HG02798 (cell line): ENCODE data around the gene TFDP3.

Experiments used
- ATAC-seq: cut with Tn5 transposase; IDR thresholded peaks from one replicate; pipeline ENCODE4 v1.9.1; 2021; ENCODE audit warnings: mild to moderate bottlenecking; ENCODE audit not compliant: unreplicated experiment, poor library complexity

The TFDP3 gene

GRCh38 chrX:133218329-133218728 is at the start of gene TFDP3:
Gene TFDP3 (minus strand): TSS chrX:133218354. CDS start chrX:133218259, 95 bp downstream.
- ATAC-seq, result no peak

- no peak for ATAC-seq
Observed at GRCh38 chrX:133267621-133268020, 49.5 kb upstream of the TFDP3 start.

GRCh38 chrX:133265331-133265730 is 47.2 kb upstream of the TFDP3 start:
- no peak for ATAC-seq

- ATAC-seq, result no peak
Observed at GRCh38 chrX:133258481-133258880, 40.3 kb upstream of the TFDP3 start.

DNA sequence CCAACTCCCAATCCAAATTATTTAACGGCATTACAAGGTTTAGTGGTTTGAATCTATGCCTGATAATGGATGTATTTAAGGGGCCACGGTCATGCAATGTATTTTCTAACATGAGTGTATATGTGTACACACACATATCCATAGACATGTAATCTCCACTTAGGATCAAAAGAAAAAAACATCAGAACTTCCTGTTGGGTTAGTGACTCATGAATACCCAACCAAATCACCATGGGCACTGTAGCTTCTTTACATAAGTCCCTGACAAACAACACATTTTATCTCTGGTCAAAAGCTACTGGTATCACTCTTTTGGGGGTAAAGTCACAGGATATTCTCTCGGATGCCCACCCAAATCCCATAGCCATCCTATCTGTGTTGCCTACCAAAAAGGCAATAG is 36.5 kb upstream of the TFDP3 start:
- ATAC-seq, result no peak

DNA sequence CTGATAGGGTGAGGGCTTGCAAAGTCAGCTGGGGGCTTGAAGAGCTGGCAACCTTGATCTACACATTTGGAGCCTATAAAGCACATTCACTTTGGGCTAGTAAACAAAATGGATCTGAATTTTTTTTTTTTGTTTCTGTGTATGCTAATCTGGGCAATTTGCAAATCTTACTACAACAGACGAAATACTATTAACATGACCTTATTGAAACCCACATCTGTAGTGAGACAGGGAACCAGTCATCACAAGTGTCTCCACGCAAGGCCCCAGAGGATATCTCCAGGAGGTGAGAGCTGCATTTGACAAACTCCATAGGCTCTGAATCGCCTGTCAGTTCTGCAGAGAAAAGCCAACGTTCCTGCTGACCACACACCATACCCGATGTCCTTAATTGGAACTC is 33.0 kb upstream of the TFDP3 start:
- ATAC-seq, result no peak

DNA sequence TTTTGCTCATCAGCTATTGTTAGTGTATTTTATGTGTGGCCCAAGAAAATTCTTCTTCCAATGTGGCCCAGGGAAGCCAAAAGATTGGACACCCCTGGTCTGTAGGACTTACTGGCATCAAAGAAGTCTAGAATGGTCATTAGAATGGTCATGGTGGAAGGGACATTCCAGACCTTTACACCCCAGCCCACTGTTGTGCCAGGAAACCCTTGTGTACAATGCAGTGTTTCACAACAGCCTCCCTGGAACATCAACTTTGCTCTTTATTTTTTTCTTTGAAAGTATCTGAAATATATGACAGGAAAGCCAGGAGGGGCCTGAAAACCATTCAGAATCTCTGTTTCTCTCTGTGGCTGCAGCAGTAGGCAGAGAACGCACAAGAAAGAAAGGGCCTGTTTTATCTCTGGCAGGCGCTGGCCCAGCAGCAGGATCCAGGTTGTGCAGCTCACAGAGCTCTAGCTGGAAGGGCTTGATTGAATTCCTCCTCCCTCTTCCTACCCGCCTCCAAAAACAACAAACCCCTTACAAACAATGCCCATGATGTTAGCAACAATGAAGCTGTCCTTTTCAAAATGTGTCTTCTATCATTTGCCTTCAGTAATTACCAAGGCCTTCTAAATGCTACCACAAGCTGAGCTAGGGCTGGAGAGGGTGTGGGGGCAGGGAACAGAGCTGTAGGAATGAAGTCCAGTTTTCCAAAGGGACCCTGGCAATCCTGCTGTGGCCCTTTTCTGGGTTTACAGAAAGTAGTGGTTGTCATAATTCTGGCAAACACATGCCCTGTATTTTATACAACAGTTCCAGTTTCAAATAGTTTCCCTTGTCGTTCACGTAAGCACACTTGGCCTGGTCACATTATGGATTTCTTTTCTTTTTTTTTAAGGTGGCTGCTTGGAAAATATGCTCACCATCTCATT is 32.3 kb upstream of the TFDP3 start:
- ATAC-seq, result no peak

- ATAC-seq, result no peak
Observed at GRCh38 chrX:133249266-133250058, 31.3 kb upstream of the TFDP3 start.

GRCh38 chrX:133248177-133248576 is 30.0 kb upstream of the TFDP3 start:
- ATAC-seq, result no peak

GRCh38 chrX:133246921-133247320 is 28.8 kb upstream of the TFDP3 start:
- no peak for ATAC-seq

DNA sequence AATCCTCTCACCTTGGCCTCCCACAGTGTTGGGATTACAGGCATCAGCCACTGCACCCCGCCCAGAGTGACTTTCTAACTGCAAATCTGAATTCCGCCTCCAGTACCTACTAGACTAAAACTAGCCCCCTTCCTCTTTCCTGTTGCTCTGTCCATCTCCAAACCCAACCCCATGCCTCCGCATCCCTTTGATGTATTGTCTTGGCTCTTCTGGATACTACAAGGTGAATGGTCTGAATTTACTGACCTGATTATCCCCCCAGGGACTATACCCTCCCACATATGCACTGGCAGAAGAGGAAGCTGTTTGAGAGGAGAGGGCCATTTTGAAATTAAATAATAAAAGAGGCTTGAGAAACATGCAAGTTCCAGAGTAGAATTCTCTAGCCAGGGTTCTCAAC is 17.7 kb upstream of the TFDP3 start:
- no peak for ATAC-seq

- ATAC-seq, result no peak
Observed at GRCh38 chrX:133232331-133232730, 14.2 kb upstream of the TFDP3 start.

DNA sequence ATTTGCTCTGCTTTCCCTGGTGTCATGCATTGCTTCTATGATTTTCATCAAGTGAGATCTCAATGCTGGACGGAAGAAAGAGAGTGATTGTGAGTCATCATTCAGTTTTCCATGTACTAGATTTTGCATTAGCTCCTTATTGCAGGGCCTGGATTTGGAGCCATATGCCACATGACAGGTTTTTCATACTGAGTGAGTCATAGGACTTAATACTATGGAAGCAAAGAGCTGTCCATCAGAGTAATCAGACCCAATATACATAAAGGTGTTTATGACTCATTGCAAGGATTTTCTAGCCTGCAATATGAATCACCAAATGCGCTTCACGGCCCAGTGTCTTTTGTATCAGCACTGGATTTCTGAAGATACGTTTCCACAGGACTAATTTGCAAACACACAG is 11.2 kb upstream of the TFDP3 start:
- no peak for ATAC-seq

- no peak for ATAC-seq
Observed at GRCh38 chrX:133215747-133216146, 2.4 kb downstream of the TFDP3 start.

GRCh38 chrX:133215017-133215416 is 3.1 kb downstream of the TFDP3 start:
- ATAC-seq, result peak; percentile 65

- no peak for ATAC-seq
Observed at GRCh38 chrX:133214301-133214700, 3.9 kb downstream of the TFDP3 start.

DNA sequence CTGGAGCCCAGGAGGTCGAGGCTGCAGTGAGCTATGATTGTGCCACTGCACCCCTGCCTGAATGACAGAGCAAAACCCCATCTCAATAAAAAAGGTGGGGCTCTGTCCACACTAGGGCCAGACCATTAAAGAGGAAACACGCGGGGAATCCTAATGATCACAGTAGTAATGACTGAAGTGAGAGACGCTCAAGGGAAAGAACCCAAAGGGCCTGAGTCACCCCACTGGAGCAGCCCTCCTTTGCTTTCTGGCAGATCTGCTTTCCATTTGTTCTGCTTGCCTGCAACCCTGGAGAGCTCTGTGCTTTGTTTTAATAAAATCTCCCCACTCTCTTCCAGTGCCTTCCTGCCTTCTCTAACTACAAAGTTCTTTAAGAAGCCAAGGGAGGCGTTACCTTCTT is 5.0 kb downstream of the TFDP3 start:
- no peak for ATAC-seq

GRCh38 chrX:133207751-133208150 is 10.4 kb downstream of the TFDP3 start:
- no peak for ATAC-seq

DNA sequence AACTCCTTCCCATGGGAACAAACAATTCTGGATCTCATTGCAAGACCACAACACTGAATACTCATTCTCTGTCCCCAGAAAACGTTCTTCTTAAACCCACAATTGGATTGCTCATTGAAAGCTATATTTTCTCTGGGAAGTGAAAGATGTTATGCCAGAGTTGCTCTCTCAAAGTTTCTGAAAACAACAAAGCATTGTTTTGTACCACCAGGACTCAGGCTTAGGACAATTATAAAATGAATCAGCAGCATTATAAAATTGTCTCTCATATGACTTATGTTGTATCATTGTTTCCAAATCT is 26.5 kb downstream of the TFDP3 start:
- no peak for ATAC-seq

DNA sequence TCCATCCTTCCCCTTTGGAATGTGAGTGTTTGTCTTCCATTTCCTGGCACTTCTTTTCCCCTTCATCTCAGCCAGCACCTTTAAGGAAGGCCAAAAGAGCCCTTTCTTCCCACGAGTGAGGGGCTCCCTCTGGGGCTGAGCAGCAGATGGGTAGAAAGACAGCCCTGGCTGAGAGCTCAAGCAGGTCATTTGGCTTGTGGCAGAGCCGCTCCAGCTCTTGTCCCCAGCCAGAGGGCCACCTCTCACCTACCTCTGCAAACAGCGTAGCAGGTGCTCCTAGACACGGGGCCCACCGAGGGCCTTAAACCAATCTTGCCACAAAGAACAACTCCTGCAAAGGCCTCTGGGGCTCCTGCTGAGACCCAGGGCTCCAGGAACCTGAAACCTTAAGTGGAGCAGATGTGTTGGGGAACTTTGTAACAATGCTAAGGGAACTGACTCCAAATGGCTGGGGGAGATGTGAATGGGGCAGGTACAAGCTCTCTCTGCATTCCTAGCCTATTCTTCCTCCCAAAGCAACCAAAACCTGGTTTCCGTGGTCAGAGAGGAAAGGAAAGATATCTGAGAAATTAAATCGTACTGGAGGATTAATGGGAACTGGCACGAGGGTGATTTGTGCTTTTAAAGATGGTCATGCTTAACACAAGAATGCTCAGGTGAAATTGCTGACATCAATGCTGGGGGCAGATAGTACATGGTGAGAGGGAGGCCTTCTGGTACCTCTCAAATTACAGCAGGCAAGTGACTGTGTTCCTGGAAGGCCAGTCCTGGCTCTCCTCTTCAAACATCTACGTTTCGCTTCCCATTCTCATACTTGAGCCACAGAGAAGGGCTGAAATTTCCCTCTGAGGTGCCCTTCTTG is 27.0 kb downstream of the TFDP3 start:
- ATAC-seq, result no peak

DNA sequence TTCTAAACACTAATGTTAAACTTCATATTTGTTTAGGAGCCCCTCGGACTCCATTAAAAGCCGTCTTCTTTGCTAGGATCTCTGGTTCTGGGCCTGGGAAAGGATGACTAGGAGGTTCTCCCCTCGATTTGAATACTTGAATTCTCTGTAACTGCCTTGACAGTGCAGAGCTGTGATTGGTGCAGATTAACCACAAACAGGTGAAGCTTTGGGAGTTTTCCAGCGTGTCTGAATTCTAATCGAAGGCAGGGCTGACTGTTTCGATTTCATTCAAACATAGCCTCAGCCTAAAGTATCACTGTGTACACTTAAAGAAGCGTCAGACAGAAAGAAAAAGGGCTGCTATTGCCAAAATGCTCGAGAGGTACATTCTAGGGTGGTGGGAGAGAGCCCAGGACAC is 29.0 kb downstream of the TFDP3 start:
- ATAC-seq, result no peak
